GM08714 (cell line): ENCODE results near the gene CASP7.

Experiments
- H3K4me3 ChIP-seq: fragments of 200-500 bp; sonication (Bioruptor generic); 2 replicates; pipeline ENCODE4 v1.5.1; 2014; ENCODE audit warnings: mild to moderate bottlenecking, low read length, inconsistent platforms
- ZNF274 ChIP-seq: IDR thresholded peaks from 2 replicates; pipeline ENCODE4 v1.6.1; 2012; ENCODE audit warnings: mild to moderate bottlenecking, low read depth, low read length

The CASP7 gene

GRCh38 chr10:113689574-113689973 is 9.9 kb downstream of the CASP7 start:
- no peak overlapping the region for H3K4me3 ChIP-seq
- no peak for TF ChIP-seq ZNF274

- TF ChIP-seq ZNF274, result no peak
- H3K4me3 ChIP-seq, result no peak overlapping the region
These were observed 11.0 kb downstream of the CASP7 start for GRCh38 chr10:113690749-113691148.

DNA sequence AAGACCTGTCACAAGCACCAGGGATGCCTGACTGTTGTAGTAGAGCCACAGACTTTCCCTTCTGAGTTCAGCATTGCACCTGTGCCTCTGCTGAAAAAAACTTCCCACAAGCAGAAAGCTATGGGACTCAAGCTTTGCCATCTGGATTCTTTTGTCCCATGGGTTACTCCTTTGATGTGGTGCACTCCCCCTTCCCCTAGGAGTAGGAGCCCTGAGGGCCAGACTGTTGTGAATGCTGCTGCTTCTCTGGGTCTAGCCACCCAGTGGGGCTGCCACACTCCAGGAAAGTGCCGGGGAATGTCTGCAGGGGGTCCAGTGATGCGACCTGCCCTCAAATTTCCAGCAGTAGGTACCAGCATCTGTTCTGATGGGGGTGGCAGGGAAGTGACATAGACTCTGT is 11.7 kb downstream of the CASP7 start:
- TF ChIP-seq ZNF274, result no peak

GRCh38 chr10:113692271-113692670 is 12.6 kb downstream of the CASP7 start:
- TF ChIP-seq ZNF274, result no peak
- H3K4me3 ChIP-seq, result no peak overlapping the region

More for the DNA sequence above, 11.7 kb downstream of the CASP7 start:
- H3K4me3 ChIP-seq, result no peak overlapping the region

GRCh38 chr10:113693348-113693747 is 13.6 kb downstream of the CASP7 start:
- no peak for TF ChIP-seq ZNF274
- H3K4me3 ChIP-seq, result no peak overlapping the region

- H3K4me3 ChIP-seq, result no peak overlapping the region
- no peak for TF ChIP-seq ZNF274
These were observed 16.0 kb downstream of the CASP7 start for GRCh38 chr10:113695691-113696090.

DNA sequence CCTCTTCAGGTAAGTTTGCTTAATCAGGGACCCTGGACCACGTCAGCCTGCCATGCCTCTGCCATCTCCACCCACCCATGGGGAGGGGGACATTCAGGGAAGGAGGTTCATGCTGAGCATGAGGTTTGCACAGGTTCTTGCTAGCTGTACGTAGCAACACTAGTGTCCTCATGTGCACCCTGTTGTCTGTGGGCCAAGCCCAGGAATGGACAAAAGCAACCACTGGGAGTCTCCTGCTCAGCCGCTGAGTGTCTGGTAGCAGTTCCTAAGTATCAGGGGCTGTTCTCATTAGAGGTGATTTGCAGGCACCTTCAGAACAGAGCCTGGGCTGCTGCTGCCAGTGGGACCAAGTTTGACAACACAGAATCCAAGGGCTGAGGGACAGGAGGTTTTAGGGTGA is 17.9 kb downstream of the CASP7 start:
- no peak overlapping the region for H3K4me3 ChIP-seq
- no peak for TF ChIP-seq ZNF274

DNA sequence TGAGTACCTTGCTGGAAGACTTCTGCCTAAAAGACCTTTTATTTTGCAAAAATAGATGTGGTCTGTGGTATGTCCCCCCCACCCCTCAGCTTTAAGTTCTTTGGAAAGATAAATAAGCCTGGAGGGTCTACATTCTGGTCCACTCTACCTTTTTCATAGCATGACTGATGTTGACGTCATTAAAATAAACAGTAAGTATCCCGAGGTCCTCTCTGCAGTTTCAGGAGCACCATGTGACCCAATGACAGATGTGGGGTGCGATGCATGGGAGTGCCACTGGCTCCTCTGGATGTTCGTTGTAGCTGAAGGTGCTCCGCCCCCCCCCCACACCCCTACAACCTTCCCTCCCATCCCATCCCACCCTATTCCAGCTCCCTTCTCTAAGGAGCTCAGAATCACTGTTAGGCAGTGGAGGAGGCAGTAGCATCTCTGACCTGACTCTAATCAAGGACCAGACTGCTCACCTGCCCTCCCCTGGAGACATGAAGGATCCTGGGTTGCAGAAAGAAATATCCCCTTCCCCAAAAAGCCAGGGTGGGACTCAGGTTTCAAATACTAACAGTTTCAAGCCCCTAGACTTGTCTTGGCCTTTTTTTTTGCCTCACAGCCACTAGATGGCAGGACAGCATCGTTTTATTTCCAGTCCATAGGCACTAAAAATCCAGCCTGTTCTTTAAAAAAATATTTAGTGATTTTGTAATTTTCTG is 25.1 kb downstream of the CASP7 start:
- TF ChIP-seq ZNF274, result no peak
- no peak overlapping the region for H3K4me3 ChIP-seq

DNA sequence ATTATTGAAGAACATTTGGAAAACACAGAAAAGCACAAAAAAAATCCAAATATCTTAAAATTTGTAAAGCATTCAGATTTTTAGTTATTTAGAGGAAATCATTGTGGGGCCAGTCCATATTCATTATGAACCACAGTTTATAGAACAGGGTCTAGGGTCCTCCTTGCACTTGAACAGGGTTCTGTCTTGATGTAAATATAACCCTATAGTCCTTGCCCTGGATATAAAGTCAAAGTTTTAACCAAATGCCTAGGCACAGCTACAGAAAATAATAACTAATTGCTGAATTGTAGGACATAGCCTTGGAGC is 25.6 kb downstream of the CASP7 start:
- no peak for TF ChIP-seq ZNF274
- no peak overlapping the region for H3K4me3 ChIP-seq

DNA sequence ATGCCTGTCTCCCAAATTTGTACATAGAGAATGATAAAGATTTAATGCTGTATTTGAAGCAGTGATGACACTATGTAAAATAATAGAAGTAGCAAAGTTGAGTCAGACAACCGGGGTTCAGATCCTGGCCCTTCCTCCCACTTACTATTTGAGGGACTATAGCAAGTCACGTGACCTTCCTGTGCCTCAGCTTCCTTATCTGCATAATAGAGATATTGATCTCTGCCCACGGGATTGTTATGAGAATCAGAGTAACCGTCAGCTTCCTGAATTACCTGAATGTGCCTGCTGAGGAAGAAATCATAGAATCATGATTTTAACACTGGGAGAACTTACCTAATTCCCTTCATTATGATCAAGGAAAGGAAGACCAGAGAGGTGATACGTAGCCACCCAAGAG is 26.9 kb downstream of the CASP7 start:
- no peak for TF ChIP-seq ZNF274
- H3K4me3 ChIP-seq, result no peak overlapping the region

DNA sequence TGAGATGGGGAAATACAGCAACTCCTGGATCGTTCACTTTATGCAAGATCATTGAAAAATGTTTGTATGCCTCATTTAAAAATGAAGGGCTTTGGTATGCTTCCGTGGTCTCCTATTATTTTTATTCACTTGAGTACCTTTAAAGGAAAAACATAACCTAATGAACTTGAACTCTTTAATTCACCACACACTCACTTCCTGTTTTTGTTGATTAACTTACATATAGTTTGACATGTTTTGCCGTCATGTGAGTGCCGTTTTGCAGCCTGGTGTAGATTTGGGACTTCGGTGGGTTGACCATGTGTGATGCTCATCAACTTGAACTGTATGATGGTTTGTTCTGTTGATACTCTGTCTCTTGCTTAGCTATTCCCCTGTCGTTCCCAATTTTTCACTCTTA is 28.9 kb downstream of the CASP7 start:
- no peak overlapping the region for H3K4me3 ChIP-seq
- no peak for TF ChIP-seq ZNF274

GRCh38 chr10:113709221-113709838 is 29.6 kb downstream of the CASP7 start:
- TF ChIP-seq ZNF274, result no peak
- no peak overlapping the region for H3K4me3 ChIP-seq

DNA sequence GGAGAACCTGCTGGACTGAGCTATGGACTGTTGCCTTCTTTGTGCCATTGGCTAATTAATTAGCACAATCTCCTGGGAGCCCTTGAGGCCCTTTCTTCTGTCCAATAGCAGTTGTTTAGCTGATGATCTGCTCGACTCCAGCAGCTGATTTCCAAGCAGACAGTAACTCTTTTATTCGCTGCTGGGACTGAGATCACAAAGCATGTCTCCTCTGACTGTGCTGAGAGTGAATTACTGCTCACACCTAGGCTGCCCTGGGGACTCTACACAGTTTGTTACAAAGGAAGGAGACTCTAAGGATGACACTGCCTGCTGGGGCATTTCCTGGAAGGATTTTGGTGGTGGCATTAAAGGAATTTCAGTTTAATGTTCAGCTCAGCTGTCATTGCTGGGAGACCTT is 31.4 kb downstream of the CASP7 start:
- H3K4me3 ChIP-seq, result no peak overlapping the region

GRCh38 chr10:113712024-113712423 is 32.3 kb downstream of the CASP7 start:
- no peak for TF ChIP-seq ZNF274
- H3K4me3 ChIP-seq, result no peak overlapping the region

More for the DNA sequence above, 31.4 kb downstream of the CASP7 start:
- TF ChIP-seq ZNF274, result no peak

DNA sequence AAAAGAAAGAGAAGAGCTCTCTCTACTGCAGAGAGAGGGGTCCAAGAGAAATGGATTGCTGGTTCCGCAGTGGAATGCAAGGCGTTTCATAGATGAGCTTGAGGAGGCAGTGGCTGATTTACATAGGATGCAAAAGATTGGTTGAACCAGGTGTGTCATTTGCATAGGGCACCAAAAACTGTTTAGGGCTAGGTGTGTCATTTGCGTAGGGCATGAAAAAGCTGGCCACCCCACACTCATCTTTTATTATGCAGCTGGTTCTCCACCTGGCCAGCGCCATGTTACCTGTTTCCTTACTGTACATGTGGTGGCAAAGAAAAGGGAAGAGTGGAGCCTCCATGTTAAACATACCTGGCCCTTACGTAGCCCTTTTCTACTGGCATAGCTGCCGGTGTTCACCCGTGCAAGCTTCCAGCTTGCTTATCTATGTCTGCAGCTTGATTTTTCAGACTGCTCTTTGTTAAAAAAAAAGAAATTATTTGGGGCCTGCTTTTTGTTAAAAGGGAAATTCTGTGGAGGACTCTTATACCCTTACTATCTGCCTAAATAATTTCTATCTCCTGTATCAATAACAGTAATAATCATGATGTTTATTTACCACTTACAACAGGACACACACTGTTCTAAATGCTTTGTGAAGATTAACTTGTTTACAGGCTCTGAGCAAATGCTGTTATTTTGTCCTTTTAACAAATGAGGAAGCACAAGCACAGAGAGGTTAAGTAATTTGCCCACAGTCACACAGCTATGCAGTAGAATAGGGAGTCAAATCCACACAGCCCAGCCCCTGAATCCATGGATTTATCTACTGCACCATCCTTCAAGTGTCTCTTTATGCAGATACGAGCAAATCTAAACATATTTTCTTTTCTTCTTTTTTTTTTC is 33.3 kb downstream of the CASP7 start:
- TF ChIP-seq ZNF274, result no peak
- H3K4me3 ChIP-seq, result no peak overlapping the region
